ENCODE data around the gene ARMH3.
A peak's percentile ranks its signal among the peaks of the same experiment; 100 is the strongest.

ARMH3 gene

DNA sequence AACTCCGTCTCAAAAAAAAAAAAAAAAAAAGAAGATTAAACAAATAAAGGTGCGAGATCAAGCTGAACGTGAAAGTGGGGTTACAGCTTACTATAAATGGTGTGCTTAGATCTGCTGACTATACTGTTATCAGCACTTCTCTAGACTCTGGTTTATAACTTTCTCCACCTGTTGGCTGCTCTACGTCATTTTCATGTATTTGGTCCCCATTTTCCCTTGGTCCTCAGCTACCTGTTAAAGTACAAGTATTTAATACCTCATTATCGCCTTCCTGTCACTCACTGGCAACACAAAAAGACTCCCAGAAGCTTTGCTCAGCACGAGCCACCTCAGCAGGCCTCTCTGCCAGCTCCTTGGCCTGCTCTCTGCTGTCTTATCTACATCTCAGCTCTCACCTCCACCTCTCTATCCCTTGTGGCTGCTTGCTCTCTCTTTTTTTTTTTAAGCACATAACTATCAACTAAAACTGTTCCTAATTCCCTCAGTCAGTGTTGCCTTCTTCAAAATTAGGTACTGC lies 95.0 kb downstream of the ARMH3 start:
- DNase-seq = no peak
- in situ Hi-C loops (cut with HindIII; ENCODE audit: low pct_ligation_motif_present, low pct_unique_long_range_greater_than_20kb, low sequenced_read_pairs) = no loop called here

DNA sequence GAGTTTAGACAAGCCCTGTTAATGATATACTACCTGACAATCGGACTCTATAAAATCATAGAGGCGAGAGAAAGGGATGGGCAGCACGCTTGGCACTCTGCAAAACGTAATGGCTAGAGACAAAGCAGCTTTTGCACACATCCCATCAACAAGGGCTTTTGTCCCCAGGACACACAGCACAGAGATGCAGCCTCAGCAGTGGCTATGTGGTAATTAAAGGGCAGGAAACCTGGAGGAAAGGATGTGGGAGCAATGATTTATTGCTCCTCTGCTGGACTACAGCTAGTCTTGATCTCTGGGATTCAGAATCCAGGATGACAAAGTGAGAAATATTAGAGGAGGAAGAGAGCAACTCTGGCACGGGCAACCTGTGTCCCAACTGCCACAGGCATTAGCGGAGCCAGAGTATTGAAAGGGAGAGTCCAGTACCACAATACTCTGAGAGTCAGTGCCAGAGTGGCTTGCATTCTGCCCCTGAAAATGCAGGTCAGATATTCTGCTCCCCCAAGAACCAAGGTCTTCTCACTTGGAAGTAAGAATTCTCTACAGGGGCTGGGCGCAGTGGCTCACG lies 96.5 kb downstream of the ARMH3 start:
- DNase-seq = no peak
- in situ Hi-C loops (cut with HindIII; ENCODE audit: low pct_ligation_motif_present, low pct_unique_long_range_greater_than_20kb, low sequenced_read_pairs) = no loop called here

- no peak for DNase-seq
- in situ Hi-C loops (cut with HindIII; ENCODE audit: low pct_ligation_motif_present, low pct_unique_long_range_greater_than_20kb, low sequenced_read_pairs) = no loop called here
Observed at GRCh38 chr10:101958691-101959090, 97.3 kb downstream of the ARMH3 start.

GRCh38 chr10:101956898-101957297 lies 99.1 kb downstream of the ARMH3 start:
- in situ Hi-C loops (cut with HindIII; ENCODE audit: low pct_ligation_motif_present, low pct_unique_long_range_greater_than_20kb, low sequenced_read_pairs) = no loop called here
- no peak for DNase-seq

GRCh38 chr10:101956117-101956516 lies 99.9 kb downstream of the ARMH3 start:
- DNase-seq = no peak
- in situ Hi-C loops (cut with HindIII; ENCODE audit: low pct_ligation_motif_present, low pct_unique_long_range_greater_than_20kb, low sequenced_read_pairs) = no loop called here

DNA sequence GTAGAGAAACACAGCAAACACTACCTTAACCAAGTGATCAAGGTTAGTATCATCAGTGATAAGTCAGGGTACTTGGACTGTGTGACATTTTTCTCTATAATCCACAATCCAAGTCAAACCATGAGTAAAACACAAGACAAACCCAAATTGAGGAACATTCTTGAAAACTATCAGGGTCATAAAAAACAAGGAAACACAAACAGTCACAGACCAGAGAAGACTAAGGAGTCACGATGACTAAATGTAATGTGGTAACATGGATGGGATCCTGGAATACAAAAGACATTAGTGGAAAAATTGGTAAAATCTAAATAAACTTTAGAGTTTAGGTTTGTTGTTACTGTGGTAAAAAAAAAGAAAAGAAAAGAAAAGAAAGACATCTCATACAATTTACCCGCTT lies 103.8 kb downstream of the ARMH3 start:
- DNase-seq = no peak
- in situ Hi-C loops (cut with HindIII; ENCODE audit: low pct_ligation_motif_present, low pct_unique_long_range_greater_than_20kb, low sequenced_read_pairs) = no loop called here

GRCh38 chr10:101950213-101950612 lies 105.8 kb downstream of the ARMH3 start:
- DNase-seq = no peak
- in situ Hi-C loops (cut with HindIII; ENCODE audit: low pct_ligation_motif_present, low pct_unique_long_range_greater_than_20kb, low sequenced_read_pairs) = no loop called here

DNA sequence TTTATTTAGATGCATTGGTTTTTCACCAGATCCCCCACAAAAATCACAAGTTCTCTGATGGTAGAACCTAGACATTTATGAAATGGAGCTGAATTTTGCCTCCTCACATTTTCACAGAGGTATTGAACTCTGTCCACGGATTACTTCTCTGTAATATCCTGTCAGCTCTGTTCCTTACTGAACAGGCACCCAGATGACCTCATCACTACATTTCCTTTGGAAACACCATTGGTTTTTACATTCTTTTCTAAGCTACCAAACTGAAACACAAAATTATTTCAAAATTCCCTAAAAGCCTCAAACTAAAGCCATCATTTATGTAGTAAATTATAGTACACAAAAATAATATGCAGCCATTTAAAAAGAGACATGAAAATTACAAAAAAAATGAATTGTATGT lies 114.1 kb downstream of the ARMH3 start:
- in situ Hi-C loops (cut with HindIII; ENCODE audit: low pct_ligation_motif_present, low pct_unique_long_range_greater_than_20kb, low sequenced_read_pairs) = no loop called here
- peak; percentile 30 for DNase-seq

DNA sequence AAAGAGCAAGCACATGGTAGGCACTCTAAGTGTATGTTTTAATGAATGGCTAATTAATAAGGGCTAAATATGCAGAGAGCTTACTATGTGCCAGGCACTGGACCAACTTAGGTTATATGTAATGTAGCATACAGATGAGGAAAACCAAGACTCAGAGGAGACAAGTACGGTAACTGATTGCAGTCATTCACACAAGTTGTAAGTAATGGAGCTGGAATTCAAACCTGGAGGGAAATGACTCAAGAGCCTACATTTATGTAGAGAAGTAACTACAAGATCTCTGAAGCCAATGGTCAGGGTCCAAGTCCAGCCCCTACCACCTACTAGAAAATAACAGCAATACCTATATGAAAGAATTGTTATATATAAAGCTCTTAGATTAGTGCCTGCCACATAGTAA lies 115.1 kb downstream of the ARMH3 start:
- in situ Hi-C loops (cut with HindIII; ENCODE audit: low pct_ligation_motif_present, low pct_unique_long_range_greater_than_20kb, low sequenced_read_pairs) = no loop called here
- no peak for DNase-seq

GRCh38 chr10:101939729-101940128 lies 116.2 kb downstream of the ARMH3 start:
- in situ Hi-C loops (cut with HindIII; ENCODE audit: low pct_ligation_motif_present, low pct_unique_long_range_greater_than_20kb, low sequenced_read_pairs) = no loop called here
- DNase-seq = no peak

DNA sequence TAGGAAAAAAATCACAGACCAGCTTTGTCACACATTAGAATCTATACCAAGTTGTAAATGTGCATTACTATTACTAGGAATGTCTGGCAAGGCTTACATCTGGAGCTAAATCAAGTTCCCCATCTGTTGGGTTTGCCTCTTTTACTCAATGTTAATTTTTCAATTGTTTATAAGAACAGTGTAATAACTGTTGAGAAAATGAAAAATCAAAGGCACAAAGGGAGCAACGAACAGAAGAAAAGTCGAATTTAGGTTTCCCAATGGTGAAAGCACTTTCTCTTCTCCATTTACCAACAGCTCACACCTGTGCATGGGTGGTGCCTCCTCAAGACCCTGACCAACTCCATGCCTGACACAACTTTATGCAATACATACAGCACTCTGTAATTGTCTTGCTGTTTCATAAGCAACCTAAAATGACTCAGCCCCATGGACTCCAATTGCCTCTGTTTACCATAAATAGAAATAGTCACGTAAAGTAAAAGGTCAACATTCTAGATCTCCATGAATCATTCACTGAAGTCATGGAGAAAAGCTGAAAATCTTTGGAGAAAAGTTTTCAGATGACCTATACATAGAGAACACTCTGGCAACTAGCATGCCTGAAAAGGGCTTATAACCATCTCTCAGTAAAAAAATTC lies 116.8 kb downstream of the ARMH3 start:
- no peak for DNase-seq
- in situ Hi-C loops (cut with HindIII; ENCODE audit: low pct_ligation_motif_present, low pct_unique_long_range_greater_than_20kb, low sequenced_read_pairs) = no loop called here

GRCh38 chr10:101938305-101939007 lies 117.5 kb downstream of the ARMH3 start:
- no peak for DNase-seq

DNA sequence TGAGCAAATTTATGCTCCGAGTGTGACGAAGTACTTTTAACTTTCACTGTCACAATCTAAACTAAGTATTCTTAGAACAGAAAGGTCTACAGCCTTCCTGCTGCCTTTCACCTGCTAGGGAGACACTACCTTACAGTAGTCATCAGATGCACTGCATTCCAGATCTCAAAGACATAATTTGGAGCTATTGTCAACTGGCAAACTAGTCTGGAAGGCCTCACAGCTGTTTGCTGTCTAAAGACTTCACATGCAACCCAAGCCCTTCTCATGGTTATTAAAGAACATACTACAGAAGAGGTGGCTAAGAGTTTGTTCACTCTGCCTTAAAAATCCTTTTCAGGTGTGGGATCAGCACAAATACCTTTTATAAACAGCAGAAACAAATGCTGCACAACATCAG lies 120.5 kb downstream of the ARMH3 start:
- no peak for DNase-seq
- in situ Hi-C loops (cut with HindIII; ENCODE audit: low pct_ligation_motif_present, low pct_unique_long_range_greater_than_20kb, low sequenced_read_pairs) = no loop called here

More at GRCh38 chr10:101938305-101939007, 117.5 kb downstream of the ARMH3 start:
- in situ Hi-C loops (cut with HindIII; ENCODE audit: low pct_ligation_motif_present, low pct_unique_long_range_greater_than_20kb, low sequenced_read_pairs) = no loop called here

DNA sequence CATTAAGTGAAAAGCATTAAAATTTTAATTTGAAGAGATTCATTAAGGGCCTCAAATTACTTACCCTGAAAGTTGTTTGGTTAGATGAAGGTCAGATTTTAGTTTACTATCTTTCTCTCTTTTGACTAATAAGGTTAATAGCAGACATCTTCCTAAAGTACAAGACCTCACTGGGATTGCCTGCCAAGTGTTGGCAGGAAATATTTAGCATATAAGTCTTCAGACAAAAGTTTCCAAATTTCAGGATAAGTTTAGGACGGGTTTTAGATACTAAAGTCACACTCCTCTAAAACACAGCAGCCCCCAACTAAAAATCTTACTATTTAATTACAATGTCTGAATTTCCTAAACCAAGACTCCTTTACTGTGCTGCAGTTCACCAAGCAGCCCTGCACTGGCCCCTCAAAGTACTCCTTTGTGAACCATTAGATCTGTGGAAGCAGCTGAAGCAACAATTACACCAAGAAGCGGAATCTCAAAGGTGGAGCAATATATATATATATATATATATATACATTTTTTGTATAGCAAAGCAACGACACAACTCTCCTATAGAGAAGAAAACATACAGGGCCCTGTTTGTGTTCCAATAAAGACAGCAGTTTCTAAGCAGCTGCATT lies 121.2 kb downstream of the ARMH3 start:
- in situ Hi-C loops (cut with HindIII; ENCODE audit: low pct_ligation_motif_present, low pct_unique_long_range_greater_than_20kb, low sequenced_read_pairs) = no loop called here
- no peak for DNase-seq

- in situ Hi-C loops (cut with HindIII; ENCODE audit: low pct_ligation_motif_present, low pct_unique_long_range_greater_than_20kb, low sequenced_read_pairs) = no loop called here
- no peak for DNase-seq
Observed at GRCh38 chr10:101933976-101934375, 122.0 kb downstream of the ARMH3 start.

DNA sequence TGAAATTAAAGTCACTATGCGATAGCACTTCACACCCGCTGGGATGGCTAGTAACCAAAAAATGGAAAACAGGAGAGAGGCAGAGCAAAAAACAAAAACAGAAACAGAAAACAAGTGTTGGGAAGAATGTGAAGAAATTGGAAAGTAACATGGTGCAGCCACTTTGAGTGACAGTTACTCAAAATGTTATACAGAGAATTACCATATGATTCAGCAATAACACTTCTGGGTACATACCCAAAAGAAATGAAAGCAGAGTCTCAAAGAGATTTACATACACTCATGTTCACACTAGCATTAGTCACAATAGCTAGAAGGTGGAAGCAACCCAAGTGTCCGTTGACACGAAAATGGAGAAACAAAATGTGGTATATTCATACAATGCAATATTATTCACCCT lies 123.8 kb downstream of the ARMH3 start:
- DNase-seq = no peak
- in situ Hi-C loops (cut with HindIII; ENCODE audit: low pct_ligation_motif_present, low pct_unique_long_range_greater_than_20kb, low sequenced_read_pairs) = no loop called here

- in situ Hi-C loops (cut with HindIII; ENCODE audit: low pct_ligation_motif_present, low pct_unique_long_range_greater_than_20kb, low sequenced_read_pairs) = no loop called here
- no peak for DNase-seq
Observed at GRCh38 chr10:101925027-101925426, 130.9 kb downstream of the ARMH3 start.

DNA sequence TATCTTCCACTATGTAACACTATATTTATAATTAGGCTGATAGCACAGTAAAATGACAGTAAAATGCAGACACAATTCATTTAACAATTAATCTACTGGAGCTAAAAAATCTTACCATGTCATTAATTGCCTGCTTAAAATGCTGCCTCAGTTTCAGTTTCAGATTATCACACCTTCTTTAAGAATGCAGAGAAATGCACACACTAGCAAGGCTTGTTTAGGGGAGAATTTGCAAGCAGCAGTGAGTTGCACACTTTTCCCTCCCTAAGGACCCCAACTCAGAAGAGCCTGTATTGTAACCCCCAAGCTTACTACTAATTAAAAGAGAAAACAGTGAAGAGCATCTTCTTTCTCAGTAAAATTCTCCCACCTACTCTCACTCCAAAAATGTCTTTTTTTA lies 132.7 kb downstream of the ARMH3 start:
- DNase-seq = no peak
- in situ Hi-C loops (cut with HindIII; ENCODE audit: low pct_ligation_motif_present, low pct_unique_long_range_greater_than_20kb, low sequenced_read_pairs) = no loop called here

- no peak for DNase-seq
- in situ Hi-C loops (cut with HindIII; ENCODE audit: low pct_ligation_motif_present, low pct_unique_long_range_greater_than_20kb, low sequenced_read_pairs) = no loop called here
Observed at GRCh38 chr10:101922846-101923245, 133.1 kb downstream of the ARMH3 start.
